ENCODE measurements around the gene ASCC2.

Gene ASCC2

GRCh38 chr22:29801796-29802195, 36.3 kb downstream of the ASCC2 start:
- no peak for DNase-seq (ENCODE audit: low spot score)
- TF ChIP-seq, protein P1, sequence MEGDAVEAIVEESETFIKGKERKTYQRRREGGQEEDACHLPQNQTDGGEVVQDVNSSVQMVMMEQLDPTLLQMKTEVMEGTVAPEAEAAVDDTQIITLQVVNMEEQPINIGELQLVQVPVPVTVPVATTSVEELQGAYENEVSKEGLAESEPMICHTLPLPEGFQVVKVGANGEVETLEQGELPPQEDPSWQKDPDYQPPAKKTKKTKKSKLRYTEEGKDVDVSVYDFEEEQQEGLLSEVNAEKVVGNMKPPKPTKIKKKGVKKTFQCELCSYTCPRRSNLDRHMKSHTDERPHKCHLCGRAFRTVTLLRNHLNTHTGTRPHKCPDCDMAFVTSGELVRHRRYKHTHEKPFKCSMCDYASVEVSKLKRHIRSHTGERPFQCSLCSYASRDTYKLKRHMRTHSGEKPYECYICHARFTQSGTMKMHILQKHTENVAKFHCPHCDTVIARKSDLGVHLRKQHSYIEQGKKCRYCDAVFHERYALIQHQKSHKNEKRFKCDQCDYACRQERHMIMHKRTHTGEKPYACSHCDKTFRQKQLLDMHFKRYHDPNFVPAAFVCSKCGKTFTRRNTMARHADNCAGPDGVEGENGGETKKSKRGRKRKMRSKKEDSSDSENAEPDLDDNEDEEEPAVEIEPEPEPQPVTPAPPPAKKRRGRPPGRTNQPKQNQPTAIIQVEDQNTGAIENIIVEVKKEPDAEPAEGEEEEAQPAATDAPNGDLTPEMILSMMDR (IDR thresholded peaks at IDR 0.05; ENCODE audit: extremely low read depth, missing control alignments): no peak

GRCh38 chr22:29801153-29801552, 36.9 kb downstream of the ASCC2 start:
- TF ChIP-seq, protein P1 (IDR thresholded peaks at IDR 0.05; ENCODE audit: extremely low read depth, missing control alignments): no peak
- no peak for DNase-seq (ENCODE audit: low spot score)

DNA sequence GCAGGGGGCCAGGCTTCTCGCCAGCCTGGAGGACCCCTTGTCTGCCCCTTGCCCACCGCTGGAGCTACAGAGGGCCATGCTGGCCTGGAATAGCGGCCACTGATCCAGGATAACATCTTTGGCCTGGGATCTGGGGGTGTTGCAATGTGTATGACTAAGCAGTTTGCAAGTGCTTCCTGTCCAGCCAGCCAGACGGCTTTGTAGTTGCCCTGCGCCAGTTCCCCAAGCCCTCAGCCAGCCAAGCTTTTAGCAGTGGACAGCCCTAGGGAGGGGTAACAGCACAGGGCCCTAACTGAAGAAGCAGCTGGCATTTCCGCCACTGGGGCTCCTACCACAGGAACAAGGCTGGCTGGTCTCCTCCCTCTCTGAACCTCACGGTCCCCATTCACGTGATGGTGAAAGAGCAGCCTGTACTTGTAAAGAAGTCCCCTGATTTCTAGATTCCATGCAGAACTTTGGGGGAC, 38.8 kb downstream of the ASCC2 start:
- TF ChIP-seq, protein P1 (IDR thresholded peaks at IDR 0.05; ENCODE audit: extremely low read depth, missing control alignments): no peak
- no peak for DNase-seq (ENCODE audit: low spot score)

DNA sequence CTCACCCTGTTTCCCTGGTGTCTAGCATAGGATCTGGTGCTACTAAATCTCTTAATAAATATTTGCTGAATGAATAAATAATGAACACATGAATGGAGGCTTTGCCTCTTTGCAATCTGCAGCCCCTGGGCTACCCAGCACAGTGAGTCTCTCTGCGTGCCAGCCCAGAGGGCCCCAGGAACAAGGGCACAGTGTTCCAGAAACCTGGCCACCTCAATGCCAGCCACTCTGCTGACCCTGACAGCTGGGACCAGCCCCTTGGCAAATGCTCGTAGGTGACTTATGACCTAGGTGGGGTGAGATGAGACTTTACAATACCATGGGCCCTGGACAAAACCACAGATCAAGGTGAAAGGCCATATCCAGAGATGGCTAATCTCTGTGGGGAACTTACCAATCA, 39.3 kb downstream of the ASCC2 start:
- TF ChIP-seq, protein P1 (IDR thresholded peaks at IDR 0.05; ENCODE audit: extremely low read depth, missing control alignments): no peak
- no peak for DNase-seq (ENCODE audit: low spot score)

GRCh38 chr22:29798318-29798717, 39.8 kb downstream of the ASCC2 start:
- peak; percentile 51 for DNase-seq (ENCODE audit: low spot score)
- TF ChIP-seq, protein P1 (IDR thresholded peaks at IDR 0.05; ENCODE audit: extremely low read depth, missing control alignments): no peak

DNA sequence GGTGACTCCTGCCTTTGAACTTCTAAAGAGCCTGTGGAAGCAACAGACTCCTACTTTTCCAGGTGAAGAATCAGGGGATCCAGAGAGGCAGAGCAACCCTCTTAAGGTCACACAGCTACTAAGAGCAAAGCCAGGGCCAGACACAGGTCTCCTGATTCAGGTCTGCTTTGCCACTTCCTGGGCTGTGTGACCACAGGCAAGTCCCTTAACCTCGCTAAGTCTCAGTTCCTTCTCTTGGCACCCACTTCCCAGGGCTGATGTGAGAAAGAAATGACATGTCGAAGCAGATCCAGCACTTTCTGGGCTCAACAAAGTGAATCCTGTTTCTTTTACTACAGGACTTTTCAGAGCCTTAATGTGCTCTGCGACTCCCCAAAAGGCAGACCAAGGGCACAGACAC, 40.7 kb downstream of the ASCC2 start:
- DNase-seq (ENCODE audit: low spot score): peak; percentile 63
- TF ChIP-seq, protein P1 (IDR thresholded peaks at IDR 0.05; ENCODE audit: extremely low read depth, missing control alignments): no peak

GRCh38 chr22:29795663-29796062, 42.4 kb downstream of the ASCC2 start:
- TF ChIP-seq, protein P1 (IDR thresholded peaks at IDR 0.05; ENCODE audit: extremely low read depth, missing control alignments): no peak
- DNase-seq (ENCODE audit: low spot score): no peak
